OCI-LY1 (cell line): Measurements from ENCODE around the gene PLPP7.
"Not testable (repeated sequence)": the region's sequence is repeated elsewhere in the genome, so short reads cannot be mapped to it uniquely, and the experiment has no call there.

Experiments
- H2AFZ ChIP-seq: fragments of 200-600 bp; sonication (generic), shearing (Covaris generic); 2 replicates; pipeline ENCODE4 v1.6.0; 2014; ENCODE audit warnings: antibody characterized with exemption, mild to moderate bottlenecking, low read length
- H3F3A ChIP-seq: fragments of 200-600 bp; sonication (generic), shearing (Covaris generic); 2 replicates; pipeline ENCODE4 v1.6.0; 2014; ENCODE audit warnings: mild to moderate bottlenecking, antibody characterized with exemption, low read length, moderate library complexity; ENCODE audit not compliant: insufficient read depth
- H3K27ac ChIP-seq: fragments of 200-600 bp; sonication (generic); 2 replicates; pipeline ENCODE4 v1.5.1; 2014; ENCODE audit warnings: low read length, mixed run types, mild to moderate bottlenecking, low read depth; ENCODE audit not compliant: poor library complexity, severe bottlenecking
- H3K27me3 ChIP-seq: fragments of 200-600 bp; sonication (generic); 2 replicates; pipeline ENCODE4 v1.6.0; 2014; ENCODE audit warnings: antibody characterized with exemption, mild to moderate bottlenecking, low read length, moderate library complexity; ENCODE audit not compliant: insufficient read depth
- H3K36me3 ChIP-seq: fragments of 200-600 bp; sonication (generic); 2 replicates; pipeline ENCODE4 v1.6.1; 2014; ENCODE audit warnings: mild to moderate bottlenecking, antibody characterized with exemption, low read length, moderate library complexity, mixed read lengths; ENCODE audit not compliant: insufficient read depth
- H3K4me1 ChIP-seq: fragments of 200-600 bp; sonication (generic); 2 replicates; pipeline ENCODE4 v1.5.1; 2014; ENCODE audit warnings: mild to moderate bottlenecking, low read length, moderate library complexity; ENCODE audit not compliant: insufficient read depth, severe bottlenecking
- H3K4me2 ChIP-seq: fragments of 200-600 bp; sonication (generic), shearing (Covaris generic); 2 replicates; pipeline ENCODE4 v1.6.1; 2014; ENCODE audit warnings: low read length
- H3K4me3 ChIP-seq: fragments of 200-600 bp; sonication (generic); 2 replicates; pipeline ENCODE4 v1.5.1; 2014; ENCODE audit warnings: low read length, low read depth, mild to moderate bottlenecking, mixed read lengths; ENCODE audit not compliant: poor library complexity, severe bottlenecking
- H3K79me2 ChIP-seq: fragments of 200-600 bp; shearing (Covaris generic); 2 replicates; pipeline ENCODE4 v1.6.1; 2016; ENCODE audit warnings: mixed run types, low read length, mixed read lengths; ENCODE audit not compliant: insufficient read depth
- H3K9ac ChIP-seq: fragments of 200-600 bp; sonication (generic), shearing (Covaris generic); 2 replicates; pipeline ENCODE4 v1.6.1; 2014; ENCODE audit warnings: mild to moderate bottlenecking, low read length, mixed read lengths
- H3K9me2 ChIP-seq: fragments of 200-600 bp; sonication (generic), shearing (Covaris generic); 2 replicates; pipeline ENCODE4 v1.6.1; 2014; ENCODE audit warnings: low read depth, mild to moderate bottlenecking, low read length, mixed read lengths
- H3K9me3 ChIP-seq: fragments of 200-600 bp; shearing (Covaris generic); 2 replicates; pipeline ENCODE4 v1.6.1; 2014; ENCODE audit warnings: low read length, mixed read lengths
- H4K20me1 ChIP-seq: fragments of 200-600 bp; sonication (generic), shearing (Covaris generic); 2 replicates; pipeline ENCODE4 v1.6.0; 2016; ENCODE audit warnings: mild to moderate bottlenecking, low read length; ENCODE audit not compliant: insufficient read depth
- EZH2 ChIP-seq: fragments of 200-600 bp; sonication (generic), shearing (Covaris generic); IDR thresholded peaks from 2 replicates; pipeline ENCODE4 v1.8.0; 2017; ENCODE audit warnings: borderline replicate concordance, mixed run types, mild to moderate bottlenecking, antibody characterized with exemption, low read length, moderate library complexity, mixed read lengths
- TF ChIP-seq, protein P1 (sequence below): fragments of 200-600 bp; sonication (generic), shearing (Covaris generic); IDR thresholded peaks from 2 replicates; pipeline ENCODE4 v1.5.1; 2017; ENCODE audit warnings: mild to moderate bottlenecking, antibody characterized with exemption, low read length, moderate library complexity, mixed read lengths

The PLPP7 gene

GRCh38 chr9:131349881-131350563 lies 60.5 kb downstream of the PLPP7 start:
- H3K27ac ChIP-seq = no peak overlapping the region
- no peaks in the 10 kb centered on the region for H3F3A ChIP-seq
- no peaks in the 10 kb centered on the region for H3K9me3 ChIP-seq
- no peaks in the 10 kb centered on the region for H3K36me3 ChIP-seq
- H3K79me2 ChIP-seq = no peaks in the 10 kb centered on the region
- H4K20me1 ChIP-seq = no peaks in the 10 kb centered on the region
- TF ChIP-seq EZH2 = no peak
- TF ChIP-seq, protein P1, sequence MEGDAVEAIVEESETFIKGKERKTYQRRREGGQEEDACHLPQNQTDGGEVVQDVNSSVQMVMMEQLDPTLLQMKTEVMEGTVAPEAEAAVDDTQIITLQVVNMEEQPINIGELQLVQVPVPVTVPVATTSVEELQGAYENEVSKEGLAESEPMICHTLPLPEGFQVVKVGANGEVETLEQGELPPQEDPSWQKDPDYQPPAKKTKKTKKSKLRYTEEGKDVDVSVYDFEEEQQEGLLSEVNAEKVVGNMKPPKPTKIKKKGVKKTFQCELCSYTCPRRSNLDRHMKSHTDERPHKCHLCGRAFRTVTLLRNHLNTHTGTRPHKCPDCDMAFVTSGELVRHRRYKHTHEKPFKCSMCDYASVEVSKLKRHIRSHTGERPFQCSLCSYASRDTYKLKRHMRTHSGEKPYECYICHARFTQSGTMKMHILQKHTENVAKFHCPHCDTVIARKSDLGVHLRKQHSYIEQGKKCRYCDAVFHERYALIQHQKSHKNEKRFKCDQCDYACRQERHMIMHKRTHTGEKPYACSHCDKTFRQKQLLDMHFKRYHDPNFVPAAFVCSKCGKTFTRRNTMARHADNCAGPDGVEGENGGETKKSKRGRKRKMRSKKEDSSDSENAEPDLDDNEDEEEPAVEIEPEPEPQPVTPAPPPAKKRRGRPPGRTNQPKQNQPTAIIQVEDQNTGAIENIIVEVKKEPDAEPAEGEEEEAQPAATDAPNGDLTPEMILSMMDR = peak; percentile 84
- H2AFZ ChIP-seq = no peak overlapping the region
- H3K9me2 ChIP-seq = no peaks in the 10 kb centered on the region
- H3K9ac ChIP-seq = peak overlapping the region; percentile 49; the same call in 1 of the 2 replicates
- H3K27me3 ChIP-seq = no peaks in the 10 kb centered on the region
- peak overlapping the region; percentile 68 for H3K4me2 ChIP-seq
- H3K4me3 ChIP-seq = peak overlapping the region; percentile 31
- H3K4me1 ChIP-seq = peaks cover 16% of the 10 kb centered on the region

GRCh38 chr9:131356479-131356878 lies 67.0 kb downstream of the PLPP7 start:
- H3K27ac ChIP-seq, H3K36me3 ChIP-seq, H3K4me2 ChIP-seq, H3F3A ChIP-seq, H4K20me1 ChIP-seq, H3K79me2 ChIP-seq, H3K9ac ChIP-seq, H3K27me3 ChIP-seq, H3K4me3 ChIP-seq, H3K9me3 ChIP-seq, H2AFZ ChIP-seq, H3K9me2 ChIP-seq, H3K4me1 ChIP-seq: not testable (repeated sequence)

- TF ChIP-seq, protein P1 = no peak
- TF ChIP-seq EZH2 = no peak
- no peak overlapping the region for H3K4me3 ChIP-seq
- H3K9me3 ChIP-seq = no peaks in the 10 kb centered on the region
- no peaks in the 10 kb centered on the region for H3K36me3 ChIP-seq
- H3K27ac ChIP-seq = no peak overlapping the region
- H3K79me2 ChIP-seq = no peaks in the 10 kb centered on the region
- H3K9ac ChIP-seq = no peak overlapping the region
- no peaks in the 10 kb centered on the region for H3K27me3 ChIP-seq
- no peak overlapping the region for H3K4me2 ChIP-seq
- H3F3A ChIP-seq = no peaks in the 10 kb centered on the region
- H3K4me1 ChIP-seq = peaks cover 7% of the 10 kb centered on the region
- H3K9me2 ChIP-seq = no peaks in the 10 kb centered on the region
- no peak overlapping the region for H2AFZ ChIP-seq
- no peaks in the 10 kb centered on the region for H4K20me1 ChIP-seq
These were observed 69.0 kb downstream of the PLPP7 start for GRCh38 chr9:131358556-131358955.
